GM18519 (cell line): Measurements from ENCODE around the gene SMYD2.

Experiments used
- ATAC-seq: cut with Tn5 transposase; IDR thresholded peaks from one replicate; pipeline ENCODE4 v1.9.1; 2021; ENCODE audit warnings: mild to moderate bottlenecking, moderate library complexity; ENCODE audit not compliant: unreplicated experiment, low FRiP score

Gene SMYD2

DNA sequence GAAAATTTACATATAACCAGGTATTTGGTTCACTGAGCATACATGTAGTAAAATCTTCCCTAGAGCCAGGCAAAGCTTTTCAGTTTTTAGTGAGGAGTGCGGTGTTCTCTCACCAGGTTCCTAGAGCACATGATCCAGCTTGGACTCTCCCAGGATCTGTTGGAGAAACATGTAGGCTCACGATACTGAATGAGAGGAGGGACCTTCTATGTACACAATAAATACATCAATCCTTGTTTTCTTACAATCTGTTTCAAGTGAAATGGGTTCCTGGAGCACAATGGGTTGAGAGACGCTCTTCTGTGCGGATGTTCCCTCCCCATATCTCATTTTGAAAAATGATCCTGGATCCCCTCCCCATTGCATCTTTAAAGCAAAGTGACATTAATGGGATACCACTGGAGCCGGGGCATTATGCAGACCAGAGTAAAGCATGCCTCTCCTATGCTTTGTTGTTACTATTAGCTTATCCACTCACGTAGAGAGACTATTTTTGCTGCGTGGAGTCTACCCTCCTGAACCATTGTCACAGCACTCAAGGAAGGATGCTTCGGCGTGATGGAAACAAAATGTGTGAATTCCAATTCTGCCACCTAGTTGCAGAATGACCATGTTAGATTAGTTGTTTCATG lies 19.3 kb downstream of the SMYD2 start:
- no peak for ATAC-seq

DNA sequence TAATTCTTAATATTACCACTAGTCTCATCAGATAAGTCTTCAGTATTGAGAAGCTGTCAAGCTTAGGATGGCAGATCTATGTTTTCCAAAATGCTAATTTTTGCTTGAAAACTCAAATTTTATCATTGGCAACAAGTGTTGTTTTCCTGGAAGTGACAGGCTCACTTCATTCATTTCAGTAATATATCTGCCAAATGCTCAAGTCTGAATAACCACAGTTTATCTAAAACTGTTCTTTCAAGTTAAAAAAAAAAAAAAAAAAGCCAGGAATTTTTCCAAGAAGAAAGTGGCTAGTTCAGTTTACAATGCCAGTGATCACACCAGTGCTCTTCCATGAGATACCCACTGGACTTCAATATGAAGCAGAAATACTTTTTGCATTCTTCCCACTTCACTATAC lies 20.6 kb downstream of the SMYD2 start:
- no peak for ATAC-seq

GRCh38 chr1:214303141-214303930 lies 22.4 kb downstream of the SMYD2 start:
- no peak for ATAC-seq

GRCh38 chr1:214305164-214305751 lies 24.3 kb downstream of the SMYD2 start:
- no peak for ATAC-seq

DNA sequence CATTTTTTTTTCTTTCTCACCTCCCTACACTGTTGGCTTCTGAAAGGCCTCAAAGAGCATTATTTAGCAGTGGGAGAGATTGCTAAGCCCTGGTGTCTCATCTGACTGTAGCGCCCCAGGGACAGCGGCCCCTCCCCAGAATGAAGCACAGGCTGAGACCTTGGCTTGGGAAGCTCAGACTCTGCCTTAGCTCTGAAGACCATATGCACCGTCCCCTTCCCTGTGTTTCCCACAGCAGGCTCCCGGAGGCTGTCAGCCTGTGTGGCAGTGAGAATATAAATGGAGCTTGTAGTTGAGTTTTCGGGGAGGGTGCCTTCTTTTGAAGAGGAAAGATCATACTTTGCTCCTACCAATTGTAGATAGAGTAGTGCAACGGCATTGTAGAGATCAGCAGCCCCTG lies 25.3 kb downstream of the SMYD2 start:
- ATAC-seq: no peak

- peak; percentile 84 for ATAC-seq
Observed at GRCh38 chr1:214310010-214310409, 29.1 kb downstream of the SMYD2 start.

DNA sequence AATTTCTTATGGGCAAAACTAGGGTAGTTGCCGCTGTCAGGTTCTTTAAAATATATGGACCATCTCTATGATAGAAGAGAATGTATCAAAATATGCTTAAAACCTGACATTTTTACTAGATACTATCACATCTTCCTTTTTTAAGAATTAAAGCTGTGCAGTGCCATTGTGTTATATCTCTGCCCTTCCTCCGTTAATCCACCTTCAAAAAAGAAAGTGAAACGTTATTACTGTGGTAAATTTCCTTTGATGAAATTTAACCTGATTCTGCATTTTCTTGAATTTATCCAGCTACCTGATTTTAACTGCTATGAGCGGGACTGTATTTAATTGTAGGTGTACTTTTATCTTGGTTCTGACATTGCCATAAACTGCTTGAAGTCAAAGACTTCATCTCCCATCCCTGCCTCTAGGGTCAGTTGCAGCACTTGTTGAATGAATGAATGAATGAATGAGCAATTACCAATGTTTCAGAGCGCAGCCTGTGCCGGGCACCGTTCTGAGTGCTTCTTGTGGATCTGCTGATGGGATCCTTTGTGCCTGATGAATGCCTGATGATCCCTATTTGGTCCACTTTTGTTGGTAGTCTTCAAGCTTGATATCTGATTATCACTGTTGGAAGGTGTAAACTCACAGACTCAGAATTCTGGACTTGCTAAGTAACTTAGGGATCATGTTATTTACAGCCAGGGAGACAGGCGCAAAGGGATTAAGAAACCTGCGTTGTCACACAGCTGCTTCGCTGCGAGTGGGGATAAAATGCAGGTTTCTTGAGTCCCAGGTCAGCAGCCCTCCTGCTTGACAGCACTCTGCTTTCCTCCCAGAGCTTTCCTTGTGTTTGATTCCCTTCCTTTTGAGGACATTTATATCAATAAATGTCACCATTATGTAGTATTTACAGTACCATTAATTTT lies 30.1 kb downstream of the SMYD2 start:
- ATAC-seq: no peak

DNA sequence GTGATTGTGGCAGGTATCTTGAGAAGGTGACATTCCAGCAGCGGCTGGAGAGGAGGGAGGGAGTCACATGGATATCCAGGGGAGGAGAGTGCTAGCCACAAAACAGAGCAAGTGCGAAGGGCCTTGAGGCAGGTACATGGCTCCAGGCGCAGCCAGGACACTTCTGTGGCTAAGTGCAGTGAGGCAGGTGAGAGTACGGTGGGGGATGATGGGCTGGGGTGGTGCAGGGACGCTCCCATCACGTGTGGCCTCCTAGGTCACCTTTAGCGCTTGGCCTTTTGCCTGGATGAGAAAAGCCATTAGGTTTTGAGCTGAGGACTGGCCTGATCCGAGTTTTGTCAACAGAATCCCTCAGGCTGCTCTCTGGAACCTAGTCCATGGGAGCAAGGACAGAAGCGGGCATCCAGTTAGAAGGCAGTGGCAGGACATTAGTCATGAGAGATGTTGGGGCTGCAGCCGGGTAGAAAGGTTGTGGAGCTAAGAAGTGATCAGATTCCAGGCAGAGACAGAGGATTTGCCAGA lies 31.6 kb downstream of the SMYD2 start:
- ATAC-seq: no peak

GRCh38 chr1:214314178-214314843 lies 33.4 kb downstream of the SMYD2 start:
- ATAC-seq: no peak

- ATAC-seq: no peak
Observed at GRCh38 chr1:214316593-214316992, 35.6 kb downstream of the SMYD2 start.

DNA sequence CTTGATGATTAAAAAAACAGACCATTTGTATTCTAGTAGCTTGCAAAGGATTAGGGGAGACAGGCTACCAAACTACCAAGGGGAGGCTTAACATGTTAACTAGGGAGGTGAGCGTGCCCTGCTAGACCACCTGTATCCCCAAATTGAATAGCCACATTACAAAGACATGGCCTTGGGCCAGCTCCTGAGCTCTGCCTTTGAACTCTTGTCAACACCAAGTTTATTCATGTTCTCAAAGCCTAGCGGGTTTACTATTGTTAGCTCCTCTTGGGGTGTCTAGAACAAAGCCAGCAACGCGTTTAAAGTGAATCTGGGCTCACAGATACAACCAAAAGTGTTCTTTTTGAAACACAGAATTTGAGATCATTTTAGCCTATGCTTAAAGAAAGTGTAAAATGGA lies 36.3 kb downstream of the SMYD2 start:
- no peak for ATAC-seq

- ATAC-seq: no peak
Observed at GRCh38 chr1:214317734-214318133, 36.8 kb downstream of the SMYD2 start.

DNA sequence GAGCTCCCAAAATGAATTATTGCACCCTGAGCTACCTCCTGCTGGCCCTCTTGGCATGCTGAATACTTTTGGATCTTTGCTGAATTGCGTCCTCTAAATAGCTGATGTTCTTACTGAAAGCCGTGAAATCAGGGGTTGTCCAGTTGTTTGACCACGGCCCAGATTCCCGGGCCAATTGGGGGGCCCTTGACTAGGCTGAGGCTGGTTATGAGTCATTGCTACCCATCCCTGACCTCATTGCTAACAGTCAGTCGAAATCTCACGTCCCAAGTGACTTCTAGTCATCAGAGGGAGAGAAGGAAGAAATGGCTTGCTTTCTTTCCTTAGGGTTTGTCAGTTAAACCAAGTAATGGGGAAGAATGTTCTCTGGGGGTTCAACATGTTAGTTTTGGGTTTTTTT lies 37.4 kb downstream of the SMYD2 start:
- no peak for ATAC-seq

- no peak for ATAC-seq
Observed at GRCh38 chr1:214318956-214319736, 38.2 kb downstream of the SMYD2 start.

DNA sequence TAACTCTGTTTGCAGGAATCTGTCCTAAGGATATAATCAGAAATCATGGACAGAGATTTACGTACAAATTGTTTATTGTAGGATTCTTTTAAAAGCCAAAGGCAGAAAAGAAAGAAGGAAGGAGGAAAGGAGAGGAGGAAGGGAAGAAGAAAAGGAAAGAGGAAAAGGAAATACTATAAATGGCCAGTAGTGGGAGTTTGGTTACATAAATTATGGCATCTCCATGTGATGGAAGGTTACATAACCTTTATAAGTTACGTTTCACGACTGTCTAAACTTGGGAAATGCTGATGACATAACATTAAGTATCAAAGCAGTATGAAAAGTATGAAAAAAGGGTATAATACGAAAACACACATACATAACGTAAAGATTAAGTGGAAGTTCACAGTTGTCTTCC lies 39.0 kb downstream of the SMYD2 start:
- ATAC-seq: no peak

DNA sequence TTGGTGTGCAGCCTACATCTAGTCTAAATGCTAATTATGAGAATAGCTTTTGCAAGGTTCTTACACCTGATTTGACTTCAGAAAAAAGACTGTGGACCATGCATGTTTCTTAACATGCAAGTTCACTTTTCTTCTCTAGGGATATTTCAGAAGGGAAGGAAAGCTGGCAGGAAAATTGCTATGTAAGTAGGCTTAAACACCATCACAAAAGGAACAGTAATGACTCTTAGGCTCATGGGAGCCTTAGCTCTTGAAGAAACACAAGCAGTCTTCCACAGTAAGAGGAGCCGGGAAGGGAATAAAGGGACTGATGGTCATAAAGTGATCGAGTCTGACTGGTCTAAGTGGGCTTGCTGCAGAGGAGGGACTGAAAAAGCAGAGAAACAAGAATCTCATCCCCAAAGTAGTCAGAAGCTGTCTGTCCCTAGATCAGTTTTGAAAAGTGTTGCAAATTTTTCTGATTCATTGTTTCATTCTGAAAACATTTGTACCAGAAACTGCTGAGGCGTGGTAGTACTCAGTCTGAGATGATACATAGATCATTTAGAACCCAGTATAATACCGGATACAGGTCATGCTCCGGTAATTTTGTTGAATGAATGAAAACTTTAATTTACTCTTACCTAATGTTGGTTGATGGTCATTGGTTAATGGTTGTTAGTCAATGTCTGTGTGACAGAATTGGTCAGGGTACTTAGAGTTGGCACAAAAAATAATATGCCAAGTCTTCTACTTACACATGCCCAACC lies 40.9 kb downstream of the SMYD2 start:
- peak; percentile 78 for ATAC-seq

GRCh38 chr1:214324896-214325800 lies 44.2 kb downstream of the SMYD2 start:
- ATAC-seq: no peak

- no peak for ATAC-seq
Observed at GRCh38 chr1:214326406-214326805, 45.4 kb downstream of the SMYD2 start.
